HepG2 (cell line): ENCODE results near the gene ENHO. TPM values are rescaled to one million over a fixed set of nuclear protein-coding genes. Genes with fewer than 3 reads are reported as not detected.
A peak's percentile ranks its signal among the peaks of the same experiment; 100 is the strongest.

Source experiments
- ARNT2 ChIP-seq: sonication (generic); formaldehyde crosslinking; IDR thresholded peaks from 2 replicates; pipeline ENCODE4 v1.8.0; 2022; ENCODE audit warnings: mild to moderate bottlenecking, low read depth, missing genetic modification reagents, moderate library complexity
- CBX1 ChIP-seq: IDR thresholded peaks from one replicate; pipeline ENCODE4 v1.6.1; 2016; ENCODE audit warnings: antibody characterized with exemption, low read depth
- HIVEP1 ChIP-seq: sonication (generic); formaldehyde crosslinking; IDR thresholded peaks from 2 replicates; pipeline ENCODE4 v1.4.0; 2020; ENCODE audit warnings: mild to moderate bottlenecking, missing genetic modification reagents
- JUND ChIP-seq: sonication (generic); formaldehyde crosslinking; IDR thresholded peaks from 2 replicates; pipeline ENCODE4 v1.8.0; 2022; ENCODE audit warnings: mild to moderate bottlenecking, missing genetic modification reagents
- KAT2B ChIP-seq: fragments of 150-350 bp; IDR thresholded peaks from 2 replicates; pipeline ENCODE4 v1.6.1; 2014; ENCODE audit warnings: low read depth, low read length, borderline replicate concordance
- MIER3 ChIP-seq: IDR thresholded peaks from 2 replicates; pipeline ENCODE4 v1.6.1; 2016; ENCODE audit warnings: missing compliant biosample characterization, borderline replicate concordance
- SAP130 ChIP-seq: IDR thresholded peaks from 2 replicates; pipeline ENCODE4 v1.6.1; 2016; ENCODE audit warnings: low read depth
- ZFP41 ChIP-seq: sonication (generic); formaldehyde crosslinking; IDR thresholded peaks from 2 replicates; pipeline ENCODE4 v1.4.0; 2020; ENCODE audit warnings: mild to moderate bottlenecking, missing genetic modification reagents, borderline replicate concordance
- ZNF430 ChIP-seq: sonication (generic); formaldehyde crosslinking; IDR thresholded peaks from 2 replicates; pipeline ENCODE4 v1.9.0; 2021; ENCODE audit warnings: mild to moderate bottlenecking, missing genetic modification reagents
- polyA plus RNA-seq, 8 experiments: library from polyadenylated mRNA; depleted of rRNA in 3 of 8; stranded (reverse) in 7 of 8; unstranded in 1 of 8; fragments of >200 nt; fragmentation: Illumina TruSeq in 4 of 8; extraction: Trizol in 4 of 8; gene quantifications; 2 replicates each; pipeline versions ENCODE4 v1.2.1 to v1.2.3, GENCODE V29; 2011 to 2016; ENCODE audit warnings: low read depth in 4 of 8, missing spikeins in 1 of 8, mixed read lengths in 1 of 8; ENCODE audit not compliant: insufficient read depth in 1 of 8
- total RNA-seq, 5 experiments: library from RNA; depleted of rRNA; stranded (reverse); fragments of >200 nt; fragmentation: Illumina TruSeq; extraction: Trizol; gene quantifications; 2 replicates each; pipeline ENCODE4 v1.2.3, GENCODE V29; 2016; ENCODE audit warnings: low read depth in 1 of 5
- TF ChIP-seq, protein P1 (sequence below): sonication (generic); formaldehyde crosslinking; IDR thresholded peaks from 2 replicates; pipeline ENCODE4 v1.4.0; 2020; ENCODE audit warnings: mild to moderate bottlenecking, missing genetic modification reagents
- TF ChIP-seq, protein P2 (sequence below): sonication (generic); formaldehyde crosslinking; IDR thresholded peaks from 2 replicates; pipeline ENCODE4 v1.4.0; 2020; ENCODE audit warnings: missing genetic modification reagents, borderline replicate concordance
- TF ChIP-seq, protein P3 (sequence below): sonication (generic); formaldehyde crosslinking; IDR thresholded peaks from 2 replicates; pipeline ENCODE4 v1.5.0; 2020; ENCODE audit warnings: missing genetic modification reagents

The ENHO gene
- total and polyA plus RNA-seq, 2 of the 13 experiments (the other 11 are each of a cell fraction or from before 2014, with no cell fraction given): 0.08 to 0.60 TPM

DNA sequence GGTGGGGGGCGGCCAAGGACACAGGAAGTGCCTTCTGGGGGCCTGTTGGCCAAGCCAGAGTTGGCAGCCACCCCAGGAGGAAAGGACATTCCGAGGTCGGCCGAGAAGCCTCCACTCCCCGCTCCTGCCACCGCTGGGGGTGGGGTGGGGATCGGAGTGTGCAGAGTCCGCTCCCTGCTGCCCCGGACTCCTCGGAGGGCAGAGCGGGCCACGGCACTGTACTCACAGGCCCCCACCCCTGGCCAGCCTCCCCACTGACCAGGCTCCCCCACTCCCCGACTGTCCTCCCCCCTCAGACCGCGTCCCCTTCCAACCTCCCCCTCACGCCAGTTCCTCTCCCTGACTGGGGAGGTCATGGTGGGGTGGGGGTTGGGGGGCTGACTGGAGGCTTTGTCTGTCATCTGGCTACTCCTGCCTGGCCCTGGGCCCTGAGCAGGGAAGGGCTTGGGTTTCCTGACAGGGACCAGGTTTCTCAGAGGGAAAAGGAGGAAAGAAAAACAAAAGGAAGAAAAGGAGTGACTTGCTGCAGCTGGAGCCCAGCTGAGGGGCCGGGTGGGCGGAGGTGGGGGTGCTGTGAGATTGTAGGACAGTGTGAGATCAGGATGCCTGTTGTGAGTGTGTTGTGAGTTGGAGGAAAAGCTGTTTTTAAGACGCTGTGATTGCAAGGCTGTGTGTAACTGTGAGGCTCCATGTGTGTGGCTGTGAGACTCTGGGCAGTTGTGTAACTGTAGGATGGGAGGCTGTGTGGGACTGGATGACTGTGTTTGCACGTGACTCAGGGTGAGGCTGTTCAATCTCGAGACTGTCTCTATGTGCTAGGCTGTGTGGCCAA is 37.0 kb upstream of the ENHO start (continued):
- TF ChIP-seq, protein P1, sequence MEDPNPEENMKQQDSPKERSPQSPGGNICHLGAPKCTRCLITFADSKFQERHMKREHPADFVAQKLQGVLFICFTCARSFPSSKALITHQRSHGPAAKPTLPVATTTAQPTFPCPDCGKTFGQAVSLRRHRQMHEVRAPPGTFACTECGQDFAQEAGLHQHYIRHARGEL (CRISPR knock-in tag): no peak
- TF ChIP-seq MIER3 (CRISPR knock-in tag): no peak
- no peak for TF ChIP-seq JUND (CRISPR knock-in tag)
- no peak for TF ChIP-seq HIVEP1 (CRISPR knock-in tag)
- TF ChIP-seq ZNF430 (CRISPR knock-in tag): no peak
- TF ChIP-seq ARNT2 (CRISPR knock-in tag): no peak
- TF ChIP-seq, protein P2, sequence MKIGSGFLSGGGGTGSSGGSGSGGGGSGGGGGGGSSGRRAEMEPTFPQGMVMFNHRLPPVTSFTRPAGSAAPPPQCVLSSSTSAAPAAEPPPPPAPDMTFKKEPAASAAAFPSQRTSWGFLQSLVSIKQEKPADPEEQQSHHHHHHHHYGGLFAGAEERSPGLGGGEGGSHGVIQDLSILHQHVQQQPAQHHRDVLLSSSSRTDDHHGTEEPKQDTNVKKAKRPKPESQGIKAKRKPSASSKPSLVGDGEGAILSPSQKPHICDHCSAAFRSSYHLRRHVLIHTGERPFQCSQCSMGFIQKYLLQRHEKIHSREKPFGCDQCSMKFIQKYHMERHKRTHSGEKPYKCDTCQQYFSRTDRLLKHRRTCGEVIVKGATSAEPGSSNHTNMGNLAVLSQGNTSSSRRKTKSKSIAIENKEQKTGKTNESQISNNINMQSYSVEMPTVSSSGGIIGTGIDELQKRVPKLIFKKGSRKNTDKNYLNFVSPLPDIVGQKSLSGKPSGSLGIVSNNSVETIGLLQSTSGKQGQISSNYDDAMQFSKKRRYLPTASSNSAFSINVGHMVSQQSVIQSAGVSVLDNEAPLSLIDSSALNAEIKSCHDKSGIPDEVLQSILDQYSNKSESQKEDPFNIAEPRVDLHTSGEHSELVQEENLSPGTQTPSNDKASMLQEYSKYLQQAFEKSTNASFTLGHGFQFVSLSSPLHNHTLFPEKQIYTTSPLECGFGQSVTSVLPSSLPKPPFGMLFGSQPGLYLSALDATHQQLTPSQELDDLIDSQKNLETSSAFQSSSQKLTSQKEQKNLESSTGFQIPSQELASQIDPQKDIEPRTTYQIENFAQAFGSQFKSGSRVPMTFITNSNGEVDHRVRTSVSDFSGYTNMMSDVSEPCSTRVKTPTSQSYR (CRISPR knock-in tag): peak; percentile 73; the same call in 1 of the 2 replicates
- no peak for TF ChIP-seq SAP130
- TF ChIP-seq KAT2B: no peak
- TF ChIP-seq, protein P3, sequence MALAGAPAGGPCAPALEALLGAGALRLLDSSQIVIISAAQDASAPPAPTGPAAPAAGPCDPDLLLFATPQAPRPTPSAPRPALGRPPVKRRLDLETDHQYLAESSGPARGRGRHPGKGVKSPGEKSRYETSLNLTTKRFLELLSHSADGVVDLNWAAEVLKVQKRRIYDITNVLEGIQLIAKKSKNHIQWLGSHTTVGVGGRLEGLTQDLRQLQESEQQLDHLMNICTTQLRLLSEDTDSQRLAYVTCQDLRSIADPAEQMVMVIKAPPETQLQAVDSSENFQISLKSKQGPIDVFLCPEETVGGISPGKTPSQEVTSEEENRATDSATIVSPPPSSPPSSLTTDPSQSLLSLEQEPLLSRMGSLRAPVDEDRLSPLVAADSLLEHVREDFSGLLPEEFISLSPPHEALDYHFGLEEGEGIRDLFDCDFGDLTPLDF (CRISPR knock-in tag): no peak
- no peak for TF ChIP-seq CBX1
- no peak for TF ChIP-seq ZFP41 (CRISPR knock-in tag)
- TF ChIP-seq, all 625 proteins: peak for 13
